A673 (cell line): ENCODE measurements around the gene LETMD1. TPM values are rescaled to one million over a fixed set of nuclear protein-coding genes. Genes with fewer than 3 reads are reported as not detected.

Experiments
- BruUV-seq: library from RNA; stranded (reverse); fragments of 400-500 nt; replicated peaks from 2 replicates; lab custom pipeline; 2021; lab: Mats Ljungman, UMichigan
- CTCF ChIA-PET: fragments of 300-600 bp; sonication (Branson Sonifier 250); formaldehyde crosslinking; loops from one replicate; lab custom pipeline; 2022; ENCODE audit warnings: antibody characterized with exemption; lab: Charles Lee
- POLR2A ChIA-PET: fragments of 300-600 bp; sonication (Branson Sonifier 250); formaldehyde crosslinking; loops from one replicate; lab custom pipeline; 2022; ENCODE audit warnings: antibody characterized with exemption; ENCODE audit not compliant: low non-redundant PET; lab: Charles Lee
- DNase-seq: peaks from one replicate; pipeline ENCODE4 v3.0.0-alpha.2; 2015; ENCODE audit warnings: low spot score
- H3K27ac ChIP-seq: fragments of 200-600 bp; sonication (generic); 2 replicates; pipeline ENCODE4 v1.5.1; 2016; ENCODE audit warnings: mixed run types, low read depth, mild to moderate bottlenecking, mixed read lengths, antibody characterized with exemption, low read length; ENCODE audit not compliant: poor library complexity, severe bottlenecking
- H3K27me3 ChIP-seq: fragments of 200-600 bp; sonication (generic); replicated peaks from 2 replicates; pipeline ENCODE4 v1.6.1; 2017; ENCODE audit warnings: mixed run types, low read depth, mild to moderate bottlenecking, mixed read lengths, antibody characterized with exemption, low read length; ENCODE audit not compliant: insufficient read depth, poor library complexity
- H3K36me3 ChIP-seq: fragments of 200-600 bp; sonication (generic); 2 replicates; pipeline ENCODE4 v1.6.1; 2016; ENCODE audit warnings: mixed run types, mild to moderate bottlenecking, mixed read lengths, antibody characterized with exemption, low read length; ENCODE audit not compliant: insufficient read depth, poor library complexity, severe bottlenecking
- H3K4me1 ChIP-seq: fragments of 200-600 bp; sonication (generic); 2 replicates; pipeline ENCODE4 v1.6.1; 2017; ENCODE audit warnings: mixed run types, mild to moderate bottlenecking, mixed read lengths, antibody characterized with exemption, low read length; ENCODE audit not compliant: insufficient read depth, poor library complexity, severe bottlenecking
- H3K4me3 ChIP-seq: fragments of 200-600 bp; sonication (generic); 2 replicates; pipeline ENCODE4 v1.5.1; 2016; ENCODE audit warnings: low read depth, mixed run types, mild to moderate bottlenecking, mixed read lengths, low read length; ENCODE audit not compliant: poor library complexity, severe bottlenecking
- H3K9me3 ChIP-seq: fragments of 200-600 bp; sonication (generic); 2 replicates; pipeline ENCODE4 v1.6.1; 2016; ENCODE audit warnings: mixed run types, low read depth, mild to moderate bottlenecking, mixed read lengths, antibody characterized with exemption, low read length; ENCODE audit not compliant: poor library complexity, severe bottlenecking
- CTCF ChIP-seq: fragments of 300-800, 200-600 bp; sonication (generic); conservative IDR thresholded peaks from 2 replicates; pipeline ENCODE4 v1.5.1; 2017; ENCODE audit warnings: low read depth, mild to moderate bottlenecking, antibody characterized with exemption, low read length, moderate library complexity, mixed read lengths
- EZH2 ChIP-seq: fragments of 200-600 bp; sonication (generic); IDR thresholded peaks from 2 replicates; pipeline ENCODE4 v1.6.1; 2017; ENCODE audit warnings: borderline replicate concordance, low read depth, mild to moderate bottlenecking, mixed read lengths, antibody characterized with exemption, low read length; ENCODE audit not compliant: poor library complexity, severe bottlenecking
- intact Hi-C: fragments of 100-400 bp; cut with micrococcal nuclease; formaldehyde crosslinking; loops from one replicate; pipeline ENCODE4 v1.10.0; 2022; ENCODE audit not compliant: unreplicated experiment
- total RNA-seq: library from RNA; stranded (reverse); gene quantifications from 2 replicates; pipeline ENCODE4 v1.2.3, GENCODE V29; 2021

The LETMD1 gene
- total RNA-seq, 1 experiment from 2014 or later, result 60.3 TPM

- no peaks in the 10 kb centered on the region for H3K4me1 ChIP-seq
- intact Hi-C loops, result no loop called here
- ChIA-PET CTCF (no interaction called here), POLR2A (interaction anchor here (0.7 kb wide), 1 partner anchor 238 kb away, joined by 27 read pairs; no protein-coding TSS in a partner anchor)
- no peak overlapping the region for H3K4me3 ChIP-seq
- no peak for DNase-seq
- no peaks in the 10 kb centered on the region for H3K27me3 ChIP-seq
- TF ChIP-seq EZH2, result no peak
- no peak for TF ChIP-seq CTCF
- H3K9me3 ChIP-seq, result no peaks in the 10 kb centered on the region
- H3K27ac ChIP-seq, result no peak overlapping the region
- H3K36me3 ChIP-seq, result peaks cover 12% of the 10 kb centered on the region
- BruUV-seq, result no TSS peak
Measured at GRCh38 chr12:51001799-51002198, 46.3 kb upstream of the LETMD1 start.

GRCh38 chr12:51004504-51004903 is 43.6 kb upstream of the LETMD1 start:
- intact Hi-C loops, result no loop called here
- ChIA-PET POLR2A (no interaction called here), CTCF (no interaction called here)
- no peaks in the 10 kb centered on the region for H3K9me3 ChIP-seq
- H3K36me3 ChIP-seq, result peaks cover 16% of the 10 kb centered on the region
- H3K27ac ChIP-seq, result no peak overlapping the region
- no peak overlapping the region for H3K4me3 ChIP-seq
- peaks cover 12% of the 10 kb centered on the region for H3K4me1 ChIP-seq
- no TSS peak for BruUV-seq
- TF ChIP-seq CTCF (no peak), EZH2 (no peak)
- H3K27me3 ChIP-seq, result no peaks in the 10 kb centered on the region
- DNase-seq, result no peak

- POLR2A ChIA-PET, result no interaction called here
- Histone ChIP-seq H3K4me1 (peaks cover 14% of the 10 kb centered on the region), H3K4me3 (no peak overlapping the region), H3K36me3 (peaks cover 16% of the 10 kb centered on the region), H3K9me3 (no peaks in the 10 kb centered on the region), H3K27me3 (no peaks in the 10 kb centered on the region), H3K27ac (no peak overlapping the region)
- no TSS peak for BruUV-seq
- TF ChIP-seq CTCF (no peak), EZH2 (no peak)
- intact Hi-C loops, result no loop called here
- CTCF ChIA-PET, result no interaction called here
- no peak for DNase-seq
Measured at GRCh38 chr12:51005030-51005429, 43.1 kb upstream of the LETMD1 start.
